Esophagus squamous epithelium (tissue), 5 donors: ENCODE data around the gene KIF14. TPM values are rescaled to one million over a fixed set of nuclear protein-coding genes. Genes with fewer than 3 reads are reported as not detected.

Experiments used
- DNase-seq: peaks from one replicate; lab custom pipeline; 2025; lab: John Stamatoyannopoulos, UW
- H3K27ac ChIP-seq, 4 donors: fragments of 200-600 bp; sonication (generic); one replicate each; pipeline ENCODE4 v1.5.1; 2016 to 2019; ENCODE audit warnings: mild to moderate bottlenecking in 1 of 4
- H3K27me3 ChIP-seq, 4 donors: fragments of 200-600 bp; sonication (generic); 1 replicate in 3 of 4; 2 replicates in 1 of 4; pipeline versions ENCODE4 v1.5.1 to v1.6.0; 2017 to 2021; ENCODE audit warnings: antibody characterized with exemption in 1 of 4
- H3K36me3 ChIP-seq, 3 donors: fragments of 200-600 bp; sonication (generic); one replicate each; pipeline ENCODE4 v1.5.1; 2016 to 2019
- H3K4me1 ChIP-seq, 3 donors: fragments of 200-600 bp; sonication (generic); one replicate each; pipeline ENCODE4 v1.5.1; 2017 to 2019
- H3K4me3 ChIP-seq, 4 donors: fragments of 200-600 bp; sonication (generic); 1 replicate in 3 of 4; 2 replicates in 1 of 4; pipeline ENCODE4 v1.5.1; 2016 to 2019; ENCODE audit warnings: mild to moderate bottlenecking in 2 of 4, moderate library complexity in 1 of 4
- H3K9me3 ChIP-seq, 3 donors: fragments of 200-600 bp; sonication (generic); one replicate each; pipeline ENCODE4 v1.5.1; 2016 to 2019
- POLR2A ChIP-seq, 4 donors: fragments of 450-650 bp; IDR thresholded peaks; one replicate each; pipeline ENCODE4 v1.6.1; 2017; ENCODE audit warnings: antibody characterized with exemption in 4 of 4, mild to moderate bottlenecking in 4 of 4, moderate library complexity in 3 of 4
- WGBS, 2 donors: methylation state at CpG; one replicate each; pipeline ENCODE4 v1.1.5; 2018; 5-methylcytosine and 5-hydroxymethylcytosine counted together
- intact Hi-C: fragments of 100-400 bp; cut with DNase I; formaldehyde crosslinking; loops from one replicate; pipeline ENCODE4 v1.15.0; 2022
- total RNA-seq, 4 donors: library from RNA; depleted of rRNA; stranded (reverse); fragments of >200 nt; gene quantifications; one replicate each; pipeline ENCODE4 v1.1.0, GENCODE V29; 2016
- TF ChIP-seq, protein P1 (sequence below), 6 experiments: fragments of 450-650 bp in 4 of 6; fragments of 200-600 bp in 2 of 6; sonication (generic) in 2 of 6; IDR thresholded peaks; one replicate each; pipeline ENCODE4 v1.5.1; 2016 to 2019; ENCODE audit warnings: antibody characterized with exemption in 6 of 6, mild to moderate bottlenecking in 4 of 6, moderate library complexity in 4 of 6
- donor health status: DM: yes; HTN: yes; CAD: no.

KIF14 gene
- total RNA-seq, 4 donors from 2014 or later, result 1.5 to 5.8 (median 3.1) TPM

DNA sequence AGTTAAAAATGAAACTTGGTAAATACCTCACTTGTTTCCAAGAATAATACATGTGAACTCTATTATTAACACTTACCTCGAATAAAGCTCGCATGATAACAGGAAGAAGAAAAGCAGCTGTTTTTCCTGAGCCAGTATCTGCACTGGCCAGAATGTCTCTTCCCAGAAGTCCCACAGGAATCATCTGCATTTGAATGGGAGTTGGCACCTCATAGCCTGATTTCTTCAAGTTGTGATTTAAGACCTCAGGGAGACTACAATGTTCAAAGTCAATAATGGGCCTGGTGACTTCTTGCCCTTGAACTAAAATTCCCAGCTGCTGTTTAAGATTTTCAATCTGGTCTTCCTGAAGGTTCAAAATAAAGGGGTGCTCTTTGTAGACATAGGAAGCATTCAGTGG lies 45.3 kb upstream of the KIF14 start:
- Histone ChIP-seq H3K4me1 (peaks cover 12 to 56% (median 18%) of the 10 kb centered on the region in 3 donors), H3K36me3 (peaks cover 0 to 68% (median 0%) of the 10 kb centered on the region in 3 donors), H3K9me3 (no peaks in the 10 kb centered on the region), H3K4me3 (no peak overlapping the region), H3K27me3 (no peaks in the 10 kb centered on the region), H3K27ac (peak overlapping the region in 2 of 4 donors; percentile 7 to 35)
- DNase-seq, result no peak
- WGBS, 2 donors, result 15 to 20% methylated on average over 2 of the region's 2 CpGs
- TF ChIP-seq, protein P1, sequence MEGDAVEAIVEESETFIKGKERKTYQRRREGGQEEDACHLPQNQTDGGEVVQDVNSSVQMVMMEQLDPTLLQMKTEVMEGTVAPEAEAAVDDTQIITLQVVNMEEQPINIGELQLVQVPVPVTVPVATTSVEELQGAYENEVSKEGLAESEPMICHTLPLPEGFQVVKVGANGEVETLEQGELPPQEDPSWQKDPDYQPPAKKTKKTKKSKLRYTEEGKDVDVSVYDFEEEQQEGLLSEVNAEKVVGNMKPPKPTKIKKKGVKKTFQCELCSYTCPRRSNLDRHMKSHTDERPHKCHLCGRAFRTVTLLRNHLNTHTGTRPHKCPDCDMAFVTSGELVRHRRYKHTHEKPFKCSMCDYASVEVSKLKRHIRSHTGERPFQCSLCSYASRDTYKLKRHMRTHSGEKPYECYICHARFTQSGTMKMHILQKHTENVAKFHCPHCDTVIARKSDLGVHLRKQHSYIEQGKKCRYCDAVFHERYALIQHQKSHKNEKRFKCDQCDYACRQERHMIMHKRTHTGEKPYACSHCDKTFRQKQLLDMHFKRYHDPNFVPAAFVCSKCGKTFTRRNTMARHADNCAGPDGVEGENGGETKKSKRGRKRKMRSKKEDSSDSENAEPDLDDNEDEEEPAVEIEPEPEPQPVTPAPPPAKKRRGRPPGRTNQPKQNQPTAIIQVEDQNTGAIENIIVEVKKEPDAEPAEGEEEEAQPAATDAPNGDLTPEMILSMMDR (IDR thresholded peaks at IDR 0.05), result no peak
- TF ChIP-seq POLR2A (IDR thresholded peaks at IDR 0.05), result no peak
- intact Hi-C loops, result loop anchor here (10.0 kb wide), 1 partner anchor 69 kb away; the partner anchor contains the start of gene CAMSAP2

DNA sequence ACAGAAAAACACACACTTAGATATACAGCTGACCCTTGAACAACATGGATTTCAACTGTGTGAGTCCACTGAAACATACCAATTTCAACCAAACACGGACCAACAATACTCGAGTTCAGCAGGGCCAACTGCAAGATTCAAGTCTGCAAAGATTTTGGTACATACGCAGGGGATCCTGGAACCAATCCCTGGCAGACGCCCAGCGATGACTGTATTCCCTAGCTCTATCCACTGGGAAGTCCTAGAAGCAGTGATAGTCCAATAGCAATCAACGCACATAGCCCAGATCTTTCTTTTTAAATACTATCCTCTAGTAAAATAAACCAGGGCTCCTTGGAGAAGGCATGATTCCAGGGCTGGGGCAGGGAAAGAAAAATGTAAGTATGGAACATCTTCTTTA lies 40.2 kb upstream of the KIF14 start:
- no peaks in the 10 kb centered on the region for H3K27me3 ChIP-seq
- H3K27ac ChIP-seq, result no peak overlapping the region
- intact Hi-C loops, result loop anchor here (10.0 kb wide), 1 partner anchor 74 kb away; the partner anchor contains the start of gene CAMSAP2
- WGBS, 2 donors, result 89 to 90% methylated on average over 6 of the region's 6 CpGs
- H3K9me3 ChIP-seq, result no peaks in the 10 kb centered on the region
- TF ChIP-seq POLR2A (IDR thresholded peaks at IDR 0.05), result no peak
- TF ChIP-seq, protein P1 (IDR thresholded peaks at IDR 0.05), result no peak
- DNase-seq, result no peak
- peaks cover 0 to 100% (median 12%) of the 10 kb centered on the region in 3 donors for H3K36me3 ChIP-seq
- H3K4me3 ChIP-seq, result no peak overlapping the region
- peaks cover 0 to 27% (median 4%) of the 10 kb centered on the region in 3 donors for H3K4me1 ChIP-seq

DNA sequence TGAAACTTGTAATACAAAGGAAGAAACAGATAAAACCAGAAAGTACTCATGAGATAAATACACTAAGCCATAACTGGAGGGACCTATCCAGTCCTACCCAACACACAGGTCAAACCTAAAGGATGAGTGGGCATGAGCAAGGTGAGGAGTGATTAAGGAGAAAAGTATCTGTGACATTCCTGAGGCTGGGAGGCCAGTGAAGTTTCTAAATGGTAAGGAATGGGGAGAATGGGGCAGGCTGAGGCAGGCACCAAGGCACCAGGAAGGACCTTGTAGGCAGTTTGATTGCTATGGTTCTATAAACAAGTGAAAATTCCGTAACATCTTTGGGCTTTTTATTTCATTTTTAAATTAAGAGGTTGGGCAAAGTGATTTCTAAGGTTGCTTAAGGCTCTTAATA lies 38.7 kb upstream of the KIF14 start:
- Histone ChIP-seq H3K27me3 (no peaks in the 10 kb centered on the region), H3K4me1 (peaks cover 0 to 18% (median 3%) of the 10 kb centered on the region in 3 donors), H3K27ac (no peak overlapping the region), H3K9me3 (no peaks in the 10 kb centered on the region), H3K36me3 (peaks cover 0 to 100% (median 12%) of the 10 kb centered on the region in 3 donors), H3K4me3 (no peak overlapping the region)
- no peak for DNase-seq
- WGBS, 2 donors, result 38 to 52% methylated on average over 1 of the region's 1 CpG
- TF ChIP-seq POLR2A (IDR thresholded peaks at IDR 0.05), result no peak
- TF ChIP-seq, protein P1 (IDR thresholded peaks at IDR 0.05), result no peak
- intact Hi-C loops, result no loop called here

DNA sequence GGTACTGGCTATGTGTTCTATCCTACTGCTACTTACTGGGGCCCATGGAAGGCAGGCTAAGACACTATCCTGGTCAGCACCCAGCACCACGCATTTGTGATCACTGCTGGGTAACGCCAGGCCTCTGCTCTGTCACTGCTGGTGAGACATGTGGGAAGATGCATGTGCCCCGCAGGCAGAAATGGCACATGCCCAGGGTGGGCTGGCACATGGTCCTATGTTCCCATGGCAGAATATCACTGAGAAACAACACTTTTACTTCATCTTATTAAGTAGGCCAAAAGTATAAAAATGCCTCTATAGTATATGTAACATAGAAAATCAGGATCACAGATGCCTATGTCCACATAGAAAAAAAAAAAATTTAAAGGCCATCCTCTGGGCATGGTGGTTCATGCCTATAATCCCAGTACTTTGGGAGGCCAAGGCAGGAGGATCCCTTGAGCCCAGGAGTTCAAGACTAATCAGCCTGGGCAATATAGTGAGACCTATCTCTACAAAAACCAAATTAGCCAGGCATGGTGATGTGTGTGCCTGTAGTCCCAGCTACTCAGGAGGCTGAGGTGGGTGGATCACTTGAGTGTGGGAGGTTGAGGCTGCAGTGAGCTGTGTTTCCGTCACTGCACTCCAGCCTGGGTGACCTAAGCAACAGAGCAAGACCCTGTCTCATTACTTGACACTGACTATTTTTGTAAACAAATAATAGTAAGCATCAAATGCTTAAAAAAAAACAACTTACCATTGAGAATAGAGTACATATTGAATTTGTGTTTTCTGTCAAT lies 37.7 kb upstream of the KIF14 start:
- H3K4me1 ChIP-seq, result peaks cover 0 to 13% (median 3%) of the 10 kb centered on the region in 3 donors
- H3K4me3 ChIP-seq, result no peak overlapping the region
- no peak for DNase-seq
- no peak for TF ChIP-seq POLR2A (IDR thresholded peaks at IDR 0.05)
- TF ChIP-seq, protein P1 (IDR thresholded peaks at IDR 0.05), result no peak
- no peaks in the 10 kb centered on the region for H3K27me3 ChIP-seq
- 85 to 93% methylated on average over 4 of the region's 4 CpGs for WGBS, 2 donors
- H3K36me3 ChIP-seq, result peaks cover 0 to 100% (median 12%) of the 10 kb centered on the region in 3 donors
- intact Hi-C loops, result no loop called here
- H3K27ac ChIP-seq, result no peak overlapping the region
- H3K9me3 ChIP-seq, result no peaks in the 10 kb centered on the region

DNA sequence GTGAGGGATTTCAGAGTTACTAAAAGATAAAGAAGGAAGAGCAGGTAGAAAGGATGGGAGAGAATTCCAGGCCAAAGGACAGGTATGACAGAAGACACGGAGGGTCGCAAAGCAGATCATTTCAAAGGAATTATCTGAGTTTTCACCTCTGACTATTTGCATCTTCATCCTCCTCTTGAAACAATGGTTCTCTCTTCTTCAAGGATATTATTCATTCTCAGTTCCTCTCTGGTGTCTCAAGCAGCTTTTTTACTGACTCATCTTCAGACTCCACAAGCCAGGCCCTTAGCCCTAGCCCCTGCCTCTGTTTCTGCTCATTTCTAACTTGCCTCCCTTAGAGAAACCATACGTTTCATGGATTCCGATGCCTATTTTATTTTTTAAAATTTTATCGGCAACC lies 34.1 kb upstream of the KIF14 start:
- intact Hi-C loops, result no loop called here
- 80 to 88% methylated on average over 5 of the region's 5 CpGs for WGBS, 2 donors
- no peak for TF ChIP-seq POLR2A (IDR thresholded peaks at IDR 0.05)

More for the DNA sequence above, 34.1 kb upstream of the KIF14 start:
- H3K4me3 ChIP-seq, result no peak overlapping the region
- H3K36me3 ChIP-seq, result peaks cover 0 to 100% (median 12%) of the 10 kb centered on the region in 3 donors
- H3K4me1 ChIP-seq, result peaks cover 0 to 6% (median 3%) of the 10 kb centered on the region in 3 donors
- H3K27ac ChIP-seq, result no peak overlapping the region
- no peaks in the 10 kb centered on the region for H3K27me3 ChIP-seq
- H3K9me3 ChIP-seq, result no peaks in the 10 kb centered on the region
- no peak for DNase-seq
